ENCODE data around the gene MYB.
"Not testable (repeated sequence)": the region's sequence is repeated elsewhere in the genome, so short reads cannot be mapped to it uniquely, and the experiment has no call there.

MYB gene

GRCh38 chr6:135163440-135163738, 17.7 kb upstream of the MYB start:
- DNase-seq (ENCODE audit: low read depth in 2 of 2, low spot score in 1 of 2), result no peak

- DNase-seq (ENCODE audit: low read depth in 2 of 2, low spot score in 1 of 2), result not testable (repeated sequence)
Measured at GRCh38 chr6:135164387-135164786, 16.7 kb upstream of the MYB start.

- DNase-seq (ENCODE audit: low read depth in 2 of 2, low spot score in 1 of 2), result no peak
Measured at GRCh38 chr6:135165031-135165430, 16.1 kb upstream of the MYB start.

GRCh38 chr6:135166515-135166914, 14.6 kb upstream of the MYB start:
- no peak for DNase-seq (ENCODE audit: low read depth in 2 of 2, low spot score in 1 of 2)

- DNase-seq (ENCODE audit: low read depth in 2 of 2, low spot score in 1 of 2), result no peak
Measured at GRCh38 chr6:135167617-135168016, 13.5 kb upstream of the MYB start.

- DNase-seq (ENCODE audit: low read depth in 2 of 2, low spot score in 1 of 2), result no peak
Measured at GRCh38 chr6:135168766-135169165, 12.3 kb upstream of the MYB start.

GRCh38 chr6:135170238-135170637, 10.9 kb upstream of the MYB start:
- DNase-seq (ENCODE audit: low read depth in 2 of 2, low spot score in 1 of 2), result no peak

GRCh38 chr6:135170849-135171248, 10.3 kb upstream of the MYB start:
- DNase-seq (ENCODE audit: low read depth in 2 of 2, low spot score in 1 of 2), result no peak

GRCh38 chr6:135173242-135173988, 7.7 kb upstream of the MYB start:
- no peak for DNase-seq (ENCODE audit: low read depth in 2 of 2, low spot score in 1 of 2)

- no peak for DNase-seq (ENCODE audit: low read depth in 2 of 2, low spot score in 1 of 2)
Measured at GRCh38 chr6:135173989-135174484, 7.1 kb upstream of the MYB start.

- DNase-seq (ENCODE audit: low read depth in 2 of 2, low spot score in 1 of 2), result no peak
Measured at GRCh38 chr6:135176058-135176457, 5.0 kb upstream of the MYB start.

- no peak for DNase-seq (ENCODE audit: low read depth in 2 of 2, low spot score in 1 of 2)
Measured at GRCh38 chr6:135176464-135176863, 4.6 kb upstream of the MYB start.

- no peak for DNase-seq (ENCODE audit: low read depth in 2 of 2, low spot score in 1 of 2)
Measured at GRCh38 chr6:135179372-135179771, 1.7 kb upstream of the MYB start.

- DNase-seq (ENCODE audit: low read depth in 2 of 2, low spot score in 1 of 2), result no peak
Measured at GRCh38 chr6:135179920-135180541, 1.1 kb upstream of the MYB start.

GRCh38 chr6:135181333-135182070, 394 bp downstream of the MYB start:
- DNase-seq (ENCODE audit: low read depth in 2 of 2, low spot score in 1 of 2), result no peak

- DNase-seq (ENCODE audit: low read depth in 2 of 2, low spot score in 1 of 2), result no peak
Measured at GRCh38 chr6:135182071-135183001, 1.2 kb downstream of the MYB start.

GRCh38 chr6:135183002-135183531, 2.0 kb downstream of the MYB start:
- peak in 1 of 2 donors; percentile 34 for DNase-seq (ENCODE audit: low read depth in 2 of 2, low spot score in 1 of 2)

- DNase-seq (ENCODE audit: low read depth in 2 of 2, low spot score in 1 of 2), result peak in 1 of 2 donors; percentile 51
Measured at GRCh38 chr6:135183532-135184440, 2.7 kb downstream of the MYB start.

- no peak for DNase-seq (ENCODE audit: low read depth in 2 of 2, low spot score in 1 of 2)
Measured at GRCh38 chr6:135185483-135185882, 4.4 kb downstream of the MYB start.

GRCh38 chr6:135186255-135186654, 5.1 kb downstream of the MYB start:
- no peak for DNase-seq (ENCODE audit: low read depth in 2 of 2, low spot score in 1 of 2)

All from stimulated activated CD8-positive, alpha-beta memory T cell treated with anti-CD3 and anti-CD28 coated beads, Interleukin-4, amount 100 ng/mL, for 1 hour (primary cell).